ENCODE results near the gene SCAPER. TPM values are rescaled to one million over a fixed set of nuclear protein-coding genes. Genes with fewer than 3 reads are reported as not detected.

Gene SCAPER
- total RNA-seq, 1 experiment from 2014 or later = 7.4 TPM

GRCh38 chr15:76429661-76430060 is 475.5 kb downstream of the SCAPER start:
- no peak overlapping the region for H2BK20ac ChIP-seq (ENCODE audit: low read depth, low read length, poor library complexity, severe bottlenecking)
- H3T11ph ChIP-seq (ENCODE audit: low read length) = no peak overlapping the region
- no peak overlapping the region for H2AK5ac ChIP-seq (ENCODE audit: insufficient read length, low read length)
- H3K23me2 ChIP-seq (ENCODE audit: insufficient read length, low read depth, low read length, poor library complexity, severe bottlenecking) = no peaks in the 10 kb centered on the region
- H3K4ac ChIP-seq (ENCODE audit: low read depth, low read length) = no peak overlapping the region
- H3K14ac ChIP-seq (ENCODE audit: insufficient read depth, low read length) = no peak overlapping the region
- no peaks in the 10 kb centered on the region for H3K9me3 ChIP-seq (ENCODE audit: control insufficient read depth, low read depth, low read length)
- no peaks in the 10 kb centered on the region for H3K79me1 ChIP-seq (ENCODE audit: insufficient read depth, low read depth, low read length, poor library complexity, severe bottlenecking)
- Mint-ChIP-seq H3K4me1 (peaks cover 16 to 27% of the 10 kb centered on the region in 2 experiments), H3K36me3 (ENCODE audit: insufficient read depth in 1 of 3, low read depth in 3 of 3) (peaks cover 14 to 40% (median 37%) of the 10 kb centered on the region in 3 experiments), H3K27ac (peak overlapping the region in 1 of 3 experiments; percentile 69; a peak in 1 of 7 replicates), H3K4me3 (no peak overlapping the region), H3K9me3 (peaks cover 25 to 28% of the 10 kb centered on the region in 2 experiments), H3K27me3 (ENCODE audit: low read depth) (no peaks in the 10 kb centered on the region; the same call in none of the 2 replicates)
- H3K18ac ChIP-seq (ENCODE audit: insufficient read length, low read depth, low read length) = no peak overlapping the region
- H3K4me2 ChIP-seq (ENCODE audit: insufficient read depth, insufficient read length, low read length) = no peak overlapping the region
- H4K5ac ChIP-seq (ENCODE audit: insufficient read length, low read depth, low read length) = no peak overlapping the region
- TF ChIP-seq, protein P1, sequence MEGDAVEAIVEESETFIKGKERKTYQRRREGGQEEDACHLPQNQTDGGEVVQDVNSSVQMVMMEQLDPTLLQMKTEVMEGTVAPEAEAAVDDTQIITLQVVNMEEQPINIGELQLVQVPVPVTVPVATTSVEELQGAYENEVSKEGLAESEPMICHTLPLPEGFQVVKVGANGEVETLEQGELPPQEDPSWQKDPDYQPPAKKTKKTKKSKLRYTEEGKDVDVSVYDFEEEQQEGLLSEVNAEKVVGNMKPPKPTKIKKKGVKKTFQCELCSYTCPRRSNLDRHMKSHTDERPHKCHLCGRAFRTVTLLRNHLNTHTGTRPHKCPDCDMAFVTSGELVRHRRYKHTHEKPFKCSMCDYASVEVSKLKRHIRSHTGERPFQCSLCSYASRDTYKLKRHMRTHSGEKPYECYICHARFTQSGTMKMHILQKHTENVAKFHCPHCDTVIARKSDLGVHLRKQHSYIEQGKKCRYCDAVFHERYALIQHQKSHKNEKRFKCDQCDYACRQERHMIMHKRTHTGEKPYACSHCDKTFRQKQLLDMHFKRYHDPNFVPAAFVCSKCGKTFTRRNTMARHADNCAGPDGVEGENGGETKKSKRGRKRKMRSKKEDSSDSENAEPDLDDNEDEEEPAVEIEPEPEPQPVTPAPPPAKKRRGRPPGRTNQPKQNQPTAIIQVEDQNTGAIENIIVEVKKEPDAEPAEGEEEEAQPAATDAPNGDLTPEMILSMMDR (conservative IDR thresholded peaks at IDR 0.05) = no peak
- no peak overlapping the region for H2BK12ac ChIP-seq (ENCODE audit: insufficient read length, low read depth, low read length)
- H4K91ac ChIP-seq (ENCODE audit: insufficient read length, low read depth, low read length) = no peak overlapping the region
- peaks cover 2% of the 10 kb centered on the region; the same call in 1 of the 2 replicates for H3K4me1 ChIP-seq (ENCODE audit: insufficient read depth, low read length)
- no peak overlapping the region for H2BK120ac ChIP-seq (ENCODE audit: low read depth, low read length, poor library complexity, severe bottlenecking)
- H2AFZ ChIP-seq (ENCODE audit: low read length) = no peak overlapping the region
- H2BK15ac ChIP-seq (ENCODE audit: low read depth, low read length) = no peak overlapping the region
- no peaks in the 10 kb centered on the region for H3K27me3 ChIP-seq (ENCODE audit: insufficient read depth, low read length)
- no peak overlapping the region for H3K23ac ChIP-seq (ENCODE audit: insufficient read length, low read depth, low read length)
- H3K56ac ChIP-seq (ENCODE audit: insufficient read length, low read depth, low read length) = no peak overlapping the region
- no peaks in the 10 kb centered on the region for H4K20me1 ChIP-seq (ENCODE audit: control insufficient read depth, insufficient read depth, insufficient read length)
- no peak overlapping the region for H4K8ac ChIP-seq (replicated peaks; ENCODE audit: insufficient read length, low read depth, low read length)
- no peak overlapping the region for H2BK5ac ChIP-seq (ENCODE audit: insufficient read length, low read length)
- DNase-seq = no peak
- no CpG with 5 or more reads among the region's 4 CpGs for WGBS (ENCODE audit: extremely low coverage, insufficient read length, low lambda C conversion rate)
- no peak overlapping the region for H3K9ac ChIP-seq (ENCODE audit: extremely low read depth, insufficient read length, low read length)
- no peak overlapping the region for H3K27ac ChIP-seq (ENCODE audit: insufficient read length, low read depth, low read length)
- no peaks in the 10 kb centered on the region for H3K79me2 ChIP-seq (ENCODE audit: insufficient read depth, low read length)

Measured in H9 (cell line).